ENCODE measurements around the gene TRPV6.

GRCh38 chr7:142864980-142865747 lies 20.4 kb downstream of the TRPV6 start:
- no peak for TF ChIP-seq CTCF (conservative IDR thresholded peaks at IDR 0.05; ENCODE audit: low read depth in 2 of 2)
- TF ChIP-seq EZH2 (IDR thresholded peaks at IDR 0.05; ENCODE audit: low read depth, unreplicated experiment): no peak
- no peak for TF ChIP-seq EZH2phosphoT487 (IDR thresholded peaks at IDR 0.05; ENCODE audit: unreplicated experiment)
- no peak for TF ChIP-seq ETS1 (IDR thresholded peaks at IDR 0.05)
- TF ChIP-seq POLR2AphosphoS5 (IDR thresholded peaks at IDR 0.05; ENCODE audit: low read depth): no peak
- TF ChIP-seq CREB1 (CRISPR knock-in tag; IDR thresholded peaks at IDR 0.05; ENCODE audit: low read depth): no peak
- no peak for TF ChIP-seq JUNB (IDR thresholded peaks at IDR 0.05; ENCODE audit: unreplicated experiment)
- no peak for TF ChIP-seq REST (IDR thresholded peaks at IDR 0.05; ENCODE audit: unreplicated experiment)
- TF ChIP-seq ZNF114 (CRISPR knock-in tag; IDR thresholded peaks at IDR 0.05): no peak
- TF ChIP-seq STAT1 (IDR thresholded peaks at IDR 0.05; ENCODE audit: unreplicated experiment): no peak
- no peak for TF ChIP-seq NANOG (IDR thresholded peaks at IDR 0.05; ENCODE audit: borderline replicate concordance)

Measured in GM23338 (cell line).